HG02870 (cell line): ENCODE measurements around the gene NINJ2.

Experiments
- ATAC-seq: cut with Tn5 transposase; IDR thresholded peaks from one replicate; pipeline ENCODE4 v1.9.1; 2021; ENCODE audit warnings: mild to moderate bottlenecking, moderate library complexity; ENCODE audit not compliant: unreplicated experiment

Gene NINJ2

DNA sequence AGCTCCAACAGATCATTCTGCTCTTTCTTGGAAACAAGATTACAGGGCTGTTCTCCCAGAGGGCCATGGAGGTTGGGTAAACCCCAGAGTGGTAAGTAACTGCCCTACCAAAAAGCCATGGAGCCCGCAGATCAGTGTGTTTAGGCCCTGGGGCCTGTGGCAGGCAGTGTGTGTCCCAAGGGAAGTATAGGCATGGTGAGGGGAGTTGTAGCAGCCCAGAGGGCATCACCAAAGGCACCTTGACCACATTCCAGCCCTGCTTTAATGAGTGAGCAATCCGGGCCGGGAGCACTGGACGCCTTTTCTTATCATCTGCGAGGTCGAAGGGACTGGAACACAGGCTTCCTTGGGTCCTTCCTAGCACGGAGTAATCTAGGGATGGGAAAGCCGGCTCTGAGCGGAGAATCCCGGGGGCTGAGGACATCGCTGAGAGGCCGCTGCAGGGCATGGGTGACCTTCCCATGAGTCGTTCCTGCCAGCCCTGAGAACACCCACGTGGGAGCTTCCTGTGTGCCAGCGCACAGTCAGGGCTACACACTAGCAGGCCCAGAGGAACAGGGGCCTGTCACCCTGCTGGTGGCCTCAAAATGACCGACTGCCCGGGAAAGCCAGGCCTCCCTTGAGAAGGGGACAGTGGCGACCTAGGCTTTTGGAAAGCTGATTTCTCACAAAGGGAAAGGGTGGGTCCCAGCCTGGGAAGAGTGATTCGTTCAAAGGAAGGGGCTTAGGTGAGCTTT lies 91.3 kb downstream of the NINJ2 start:
- ATAC-seq = no peak

GRCh38 chr12:570921-571794 lies 92.1 kb downstream of the NINJ2 start:
- no peak for ATAC-seq

DNA sequence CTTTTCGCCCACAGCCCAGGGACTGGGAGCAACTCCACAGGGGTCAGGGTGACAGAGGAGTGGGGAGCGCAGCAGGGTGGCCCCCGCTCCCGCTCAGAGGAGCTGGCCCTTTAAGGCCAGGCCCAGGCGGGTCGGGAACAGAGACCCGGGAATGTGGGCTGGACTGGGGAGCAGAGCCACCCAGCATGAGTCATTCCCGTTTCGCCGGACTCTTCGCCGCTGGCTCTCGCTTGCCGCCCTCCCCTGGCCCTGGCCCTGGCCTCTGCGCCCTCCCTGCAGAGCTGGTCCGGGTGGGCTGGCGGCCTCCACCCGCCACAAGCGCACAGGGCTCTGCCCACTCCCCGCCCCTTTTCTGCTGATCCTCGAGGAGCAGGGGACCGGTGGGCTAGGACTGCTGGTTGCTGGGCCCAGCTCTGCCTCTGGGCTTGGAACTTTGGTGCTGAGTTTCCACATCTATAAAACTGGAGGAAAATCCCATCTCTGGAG lies 92.8 kb downstream of the NINJ2 start:
- no peak for ATAC-seq

DNA sequence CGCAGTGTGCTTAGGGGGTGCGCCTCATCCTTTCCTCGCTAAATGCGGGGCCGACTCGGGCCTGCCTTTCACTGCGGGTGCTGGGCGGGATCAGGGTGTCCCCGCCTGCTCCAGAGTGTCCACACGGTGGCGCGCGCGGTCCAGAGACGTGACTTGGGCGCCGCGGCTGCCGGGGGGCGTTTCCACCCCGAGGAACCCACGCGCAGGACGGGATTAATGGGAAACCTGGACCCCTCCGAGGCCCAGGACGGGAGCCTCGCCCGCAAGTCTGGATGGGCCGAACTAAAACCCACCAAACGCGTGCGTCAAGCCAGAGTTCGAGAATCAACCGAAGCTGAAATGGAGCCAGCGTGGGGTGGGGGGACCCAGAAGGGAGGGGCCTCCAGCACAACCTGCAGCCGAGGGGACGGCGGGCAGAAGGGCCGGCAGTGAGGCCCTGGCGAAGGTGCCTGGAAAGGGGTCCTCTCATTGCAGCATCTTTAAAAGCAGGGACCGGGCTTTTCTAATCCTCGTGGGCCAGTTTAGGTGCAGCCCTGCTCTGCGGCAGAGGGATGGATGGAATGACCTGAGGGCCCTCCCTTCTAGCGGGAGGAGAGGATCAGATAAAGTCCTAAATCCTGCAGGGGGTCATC lies 93.3 kb downstream of the NINJ2 start:
- ATAC-seq = no peak

DNA sequence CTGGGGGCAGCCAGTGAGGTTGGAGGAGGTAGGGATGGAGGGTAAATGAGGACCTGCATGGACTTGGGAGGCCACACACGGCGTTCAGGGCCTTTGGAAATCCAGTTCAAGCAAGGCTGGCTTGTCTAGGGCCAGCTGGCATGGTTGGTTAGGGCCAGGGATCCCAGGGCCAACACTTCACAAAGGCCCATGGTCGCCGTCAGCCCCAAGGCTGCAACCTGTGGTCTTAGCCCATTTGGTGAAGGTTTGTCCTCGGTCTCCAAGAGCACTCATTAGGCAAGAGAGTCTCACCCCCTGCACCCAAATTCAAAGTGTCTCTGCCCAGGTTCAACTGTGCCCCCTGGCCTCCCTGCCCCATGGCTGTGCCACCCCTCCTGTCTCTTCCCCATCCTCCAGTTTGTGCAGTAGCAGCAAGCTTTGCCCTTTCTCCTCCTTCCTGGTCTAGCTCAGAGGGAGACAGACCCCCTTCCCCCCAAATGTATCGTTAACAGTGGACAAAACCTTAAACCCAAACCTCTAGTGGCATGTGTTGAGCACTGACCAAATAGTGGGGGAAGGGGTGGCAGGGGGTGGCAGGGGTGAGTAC lies 94.1 kb downstream of the NINJ2 start:
- no peak for ATAC-seq

GRCh38 chr12:568486-568885 lies 94.8 kb downstream of the NINJ2 start:
- no peak for ATAC-seq

DNA sequence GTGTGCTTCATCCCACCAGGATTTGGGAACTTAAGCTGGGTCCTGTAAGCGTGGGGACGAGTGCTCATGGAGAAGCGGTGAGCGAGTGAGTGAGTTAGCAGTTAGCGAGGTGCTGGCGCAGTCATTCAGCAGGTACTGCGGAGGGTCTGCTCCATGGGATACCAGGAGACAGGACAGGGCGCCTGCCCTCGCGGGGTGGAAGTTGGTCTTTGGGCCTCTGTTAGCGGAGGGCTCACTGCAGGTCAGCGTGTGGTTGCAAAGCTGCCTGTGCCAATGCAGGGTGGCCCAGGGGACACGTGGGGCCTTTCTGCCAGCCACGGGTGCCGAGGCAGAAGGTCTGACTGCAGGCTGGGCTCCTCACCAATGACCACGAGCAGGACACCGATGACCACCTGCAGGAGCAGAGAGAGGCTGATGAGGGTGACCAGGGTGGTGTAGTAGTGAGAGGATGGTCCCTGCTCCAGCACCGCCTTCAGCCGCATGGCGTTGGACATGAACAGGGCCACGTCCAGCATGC lies 97.6 kb downstream of the NINJ2 start:
- no peak for ATAC-seq

GRCh38 chr12:565161-565560 lies 98.1 kb downstream of the NINJ2 start:
- no peak for ATAC-seq

DNA sequence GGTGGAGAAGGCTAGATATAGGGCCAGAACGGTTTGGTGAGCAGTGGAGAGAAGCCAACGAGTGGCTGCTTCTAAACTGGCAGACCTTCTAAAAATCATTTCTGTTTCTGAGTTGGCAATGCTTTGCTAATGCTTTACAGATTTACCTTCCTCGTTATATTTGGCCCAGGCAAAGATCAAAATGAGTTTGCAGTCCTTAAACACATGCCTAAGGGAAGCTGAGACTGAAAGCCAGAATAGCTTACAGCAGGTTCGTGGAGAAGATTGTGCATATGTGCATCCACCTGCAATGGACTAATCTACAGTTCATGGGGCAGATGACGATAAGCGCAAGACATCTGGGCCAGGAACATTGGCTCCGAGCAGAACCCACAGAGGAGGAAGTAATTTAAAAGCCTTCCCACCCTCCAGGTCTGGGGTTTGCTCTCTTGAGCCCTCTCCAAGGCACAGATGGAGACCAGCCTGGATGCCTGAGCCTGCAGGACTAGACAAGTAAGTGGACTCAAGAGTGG lies 99.4 kb downstream of the NINJ2 start:
- ATAC-seq = no peak

DNA sequence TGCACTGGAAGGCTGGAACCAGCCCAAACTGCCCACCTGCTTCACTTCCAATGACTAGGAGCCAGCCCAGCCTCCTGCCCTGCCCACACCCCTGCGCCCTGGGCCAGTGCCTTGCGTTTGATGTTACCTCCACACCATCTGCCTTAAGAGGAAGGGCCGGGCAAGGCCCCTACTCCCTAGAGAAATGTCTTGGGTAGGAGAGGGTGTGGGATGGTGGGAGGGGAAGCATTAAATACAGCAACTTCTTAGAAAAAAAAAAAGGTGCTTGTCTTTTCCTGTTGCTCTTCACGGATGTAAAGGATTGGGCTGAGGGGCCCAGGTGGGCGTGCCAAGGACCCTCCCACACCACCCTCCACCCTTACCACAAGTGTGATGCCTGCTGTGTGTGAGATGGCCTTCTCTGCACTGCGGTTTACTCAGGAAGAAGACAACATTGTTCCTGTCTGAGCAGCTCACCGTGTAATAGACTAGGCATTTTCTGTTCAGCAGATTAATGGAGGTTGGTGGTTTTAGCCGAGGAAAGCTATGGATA lies 99.9 kb downstream of the NINJ2 start:
- no peak for ATAC-seq

- ATAC-seq = no peak
These were observed 100.6 kb downstream of the NINJ2 start for GRCh38 chr12:562634-563033.

DNA sequence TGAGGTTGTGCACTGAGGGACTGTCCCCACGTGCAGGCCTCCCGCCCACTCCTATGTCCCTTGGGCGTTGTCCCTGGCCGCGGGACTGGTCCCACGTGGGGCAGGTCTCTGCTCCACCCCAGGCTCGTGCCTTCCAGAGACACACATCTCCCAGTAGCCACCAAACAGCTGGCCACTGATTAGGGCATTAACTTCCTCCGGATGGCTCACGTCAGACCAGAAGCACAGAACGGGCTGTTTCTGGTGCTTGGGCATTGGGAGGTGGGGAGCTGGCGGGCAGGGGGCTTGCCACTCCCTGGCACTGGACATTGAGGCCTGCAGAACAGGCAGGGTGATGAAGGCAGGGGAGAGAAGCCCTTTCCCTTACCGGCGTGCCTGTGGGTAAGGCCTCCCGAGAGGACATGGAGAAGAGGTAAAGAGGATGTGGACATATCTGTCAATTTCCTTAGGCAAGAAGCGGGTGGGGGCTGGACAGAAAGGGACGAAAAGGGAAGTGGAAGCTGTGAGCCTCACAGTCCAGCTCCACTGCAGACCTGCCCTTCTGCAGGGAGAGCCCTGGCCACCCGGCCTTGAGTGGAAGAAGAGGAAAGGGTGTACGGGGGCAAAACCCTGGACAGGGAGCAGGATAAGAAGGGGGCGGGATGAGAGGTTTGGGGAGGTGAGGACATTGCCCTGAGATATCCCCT lies 101.2 kb downstream of the NINJ2 start:
- no peak for ATAC-seq

DNA sequence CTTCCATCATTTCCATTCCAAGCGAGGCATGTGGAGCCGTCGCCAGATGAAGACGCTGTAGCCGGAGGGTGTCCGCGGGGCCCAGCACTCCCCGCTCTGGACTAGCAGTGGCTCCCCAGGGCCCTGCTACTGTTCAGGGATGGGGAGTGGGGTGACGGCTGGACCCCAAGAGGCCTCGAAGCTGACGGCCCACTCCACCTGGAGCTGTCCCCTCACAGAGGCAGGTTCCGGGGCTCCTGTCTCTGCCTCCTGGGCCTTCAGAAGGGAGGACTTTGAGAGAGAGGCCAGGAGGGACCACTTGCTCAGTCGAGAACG lies 101.9 kb downstream of the NINJ2 start:
- no peak for ATAC-seq

GRCh38 chr12:560691-561390 lies 102.4 kb downstream of the NINJ2 start:
- ATAC-seq = no peak

GRCh38 chr12:559906-560455 lies 103.3 kb downstream of the NINJ2 start:
- ATAC-seq = no peak

GRCh38 chr12:559208-559905 lies 103.9 kb downstream of the NINJ2 start:
- ATAC-seq = no peak

DNA sequence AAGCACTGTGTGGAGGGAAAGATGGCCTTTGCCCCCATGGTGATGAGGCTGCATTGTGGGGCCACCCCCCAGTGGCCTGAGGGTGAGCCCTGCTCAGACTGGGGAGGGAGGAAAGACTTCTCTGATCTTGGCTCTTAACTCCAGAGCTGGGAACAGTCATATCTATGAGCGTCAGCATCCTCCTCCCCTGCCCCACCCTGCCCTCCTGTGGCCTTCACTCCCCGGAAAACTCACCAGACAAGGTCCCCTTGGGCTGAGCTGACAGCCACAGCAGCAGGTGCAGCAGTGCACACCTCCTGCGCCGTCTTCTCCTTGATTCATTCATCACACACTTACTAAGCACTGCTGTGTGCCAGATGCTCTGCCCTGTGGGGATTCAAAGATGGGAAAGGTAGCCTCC lies 104.7 kb downstream of the NINJ2 start:
- ATAC-seq = no peak

GRCh38 chr12:556498-556897 lies 106.7 kb downstream of the NINJ2 start:
- ATAC-seq = no peak

- ATAC-seq = no peak
These were observed 109.3 kb downstream of the NINJ2 start for GRCh38 chr12:554001-554285.
